COLO668 (cell line): Measurements from ENCODE around the gene STX8.

Source experiments
- DNase-seq: peaks from one replicate; lab custom pipeline; 2025; ENCODE audit not compliant: unreplicated experiment; lab: John Stamatoyannopoulos, UW

STX8 gene

GRCh38 chr17:9307313-9307998 is 268.2 kb downstream of the STX8 start:
- no peak for DNase-seq

- no peak for DNase-seq
These were observed 269.5 kb downstream of the STX8 start for GRCh38 chr17:9306086-9306485.

- no peak for DNase-seq
These were observed 275.9 kb downstream of the STX8 start for GRCh38 chr17:9299695-9300094.

- no peak for DNase-seq
These were observed 276.8 kb downstream of the STX8 start for GRCh38 chr17:9298776-9299295.

GRCh38 chr17:9298135-9298534 is 277.5 kb downstream of the STX8 start:
- DNase-seq, result no peak

GRCh38 chr17:9294661-9295210 is 280.9 kb downstream of the STX8 start:
- DNase-seq, result no peak

- DNase-seq, result no peak
These were observed 283.1 kb downstream of the STX8 start for GRCh38 chr17:9292561-9292941.

GRCh38 chr17:9291912-9292560 is 283.6 kb downstream of the STX8 start:
- peak; percentile 1 for DNase-seq

GRCh38 chr17:9290226-9290613 is 285.4 kb downstream of the STX8 start:
- DNase-seq, result no peak

- no peak for DNase-seq
These were observed 288.3 kb downstream of the STX8 start for GRCh38 chr17:9287306-9287705.

GRCh38 chr17:9286434-9286833 is 289.2 kb downstream of the STX8 start:
- DNase-seq, result no peak

- no peak for DNase-seq
These were observed 289.8 kb downstream of the STX8 start for GRCh38 chr17:9285602-9286427.

GRCh38 chr17:9284884-9285283 is 290.7 kb downstream of the STX8 start:
- DNase-seq, result no peak

- no peak for DNase-seq
These were observed 291.7 kb downstream of the STX8 start for GRCh38 chr17:9283909-9284308.

- no peak for DNase-seq
These were observed 295.7 kb downstream of the STX8 start for GRCh38 chr17:9279893-9280292.

GRCh38 chr17:9274973-9275372 is 300.6 kb downstream of the STX8 start:
- no peak for DNase-seq

GRCh38 chr17:9273428-9274391 is 301.9 kb downstream of the STX8 start:
- no peak for DNase-seq

GRCh38 chr17:9272501-9273200 is 303.0 kb downstream of the STX8 start:
- DNase-seq, result no peak

- DNase-seq, result no peak
These were observed 303.6 kb downstream of the STX8 start for GRCh38 chr17:9271989-9272388.

- DNase-seq, result no peak
These were observed 304.7 kb downstream of the STX8 start for GRCh38 chr17:9270921-9271320.
